T-helper 2 cell treated with Interferon-gamma antibody and Interleukin-4, amounts not matched to agents 5 μg/mL and 100 μg/mL, for 36 hours (primary cell): ENCODE measurements around the gene DDX60.

Experiments
- DNase-seq: peaks from one replicate; pipeline ENCODE4 v3.0.0; 2021; ENCODE audit warnings: low spot score
- H3K27ac Mint-ChIP-seq: one replicate; pipeline ENCODE4 v1.8.0; 2021; ENCODE audit warnings: mild to moderate bottlenecking, mixed read lengths
- H3K27me3 Mint-ChIP-seq: one replicate; pipeline ENCODE4 v1.8.0; 2021; ENCODE audit warnings: low read depth, mixed read lengths
- H3K36me3 Mint-ChIP-seq: one replicate; pipeline ENCODE4 v1.8.0; 2021; ENCODE audit warnings: low read depth, mixed read lengths
- H3K4me1 Mint-ChIP-seq: one replicate; pipeline ENCODE4 v1.8.0; 2021; ENCODE audit warnings: low read depth, mixed read lengths
- H3K4me3 Mint-ChIP-seq: one replicate; pipeline ENCODE4 v1.8.0; 2022; ENCODE audit warnings: mild to moderate bottlenecking, moderate library complexity, mixed read lengths
- H3K9me3 Mint-ChIP-seq: one replicate; pipeline ENCODE4 v1.8.0; 2021; ENCODE audit warnings: mixed read lengths

Gene DDX60

DNA sequence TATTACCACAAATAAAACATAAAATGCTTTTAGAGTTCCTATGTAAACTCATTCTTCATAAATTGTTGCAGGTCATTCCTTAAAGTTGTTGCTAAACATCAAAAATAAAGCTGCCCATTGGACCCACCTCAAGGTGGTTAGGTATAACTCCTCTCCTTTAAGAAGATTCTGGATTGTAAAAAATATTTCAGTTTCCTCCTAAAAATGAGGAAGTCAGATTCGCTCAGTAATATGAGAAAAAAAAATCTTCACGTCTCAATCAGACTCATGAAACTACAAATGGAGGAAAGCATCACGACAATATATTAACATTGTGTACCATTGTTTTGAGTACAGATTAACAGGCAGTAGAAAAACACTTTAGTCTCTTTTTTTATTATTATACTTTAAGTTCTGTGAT is 105.9 kb downstream of the DDX60 start:
- DNase-seq = no peak
- H3K9me3 Mint-ChIP-seq = peaks cover 19% of the 10 kb centered on the region
- no peak overlapping the region for H3K27ac Mint-ChIP-seq
- peaks cover 24% of the 10 kb centered on the region for H3K36me3 Mint-ChIP-seq
- H3K4me1 Mint-ChIP-seq = no peaks in the 10 kb centered on the region
- no peak overlapping the region for H3K4me3 Mint-ChIP-seq
- H3K27me3 Mint-ChIP-seq = no peaks in the 10 kb centered on the region

GRCh38 chr4:168208957-168209614 is 109.5 kb downstream of the DDX60 start:
- Mint-ChIP-seq H3K27ac (no peak overlapping the region), H3K36me3 (peaks cover 9% of the 10 kb centered on the region), H3K4me1 (no peaks in the 10 kb centered on the region), H3K27me3 (no peaks in the 10 kb centered on the region), H3K4me3 (no peak overlapping the region), H3K9me3 (peaks cover 31% of the 10 kb centered on the region)
- no peak for DNase-seq

DNA sequence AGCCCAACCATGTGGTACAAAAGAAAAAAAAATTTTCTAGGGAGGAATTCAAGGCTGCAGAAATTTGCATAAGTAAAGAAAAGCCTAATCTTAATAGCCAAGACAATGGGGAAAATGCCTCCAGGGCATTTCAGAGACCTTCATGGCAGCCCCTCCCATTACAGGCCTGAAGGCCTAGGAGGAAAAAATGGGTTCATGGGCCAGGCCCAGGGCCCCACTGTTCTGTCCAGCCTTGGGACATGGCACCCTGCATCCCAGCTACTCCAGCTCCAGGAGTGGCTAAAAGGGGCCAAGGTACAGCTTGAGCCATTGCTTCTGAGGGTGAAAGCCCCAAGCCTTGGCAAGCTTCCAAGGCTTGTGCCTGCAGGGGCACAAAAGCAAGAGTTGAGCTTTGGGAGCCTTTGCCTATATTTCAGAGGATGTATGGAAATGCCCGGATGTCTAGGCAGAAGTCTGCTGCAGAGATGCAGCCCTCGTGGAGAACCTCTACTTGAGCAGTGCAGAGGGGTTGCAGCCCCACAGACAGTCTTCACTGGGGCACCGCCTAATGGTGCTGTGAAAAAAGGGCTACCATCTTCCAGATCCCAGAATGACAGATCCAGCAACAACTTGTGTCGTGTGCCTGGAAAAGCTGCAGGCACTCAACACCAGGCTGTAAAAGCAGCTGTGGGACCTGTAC is 115.2 kb downstream of the DDX60 start:
- H3K9me3 Mint-ChIP-seq = peaks cover 36% of the 10 kb centered on the region
- no peak overlapping the region for H3K4me3 Mint-ChIP-seq
- no peaks in the 10 kb centered on the region for H3K27me3 Mint-ChIP-seq
- no peak overlapping the region for H3K27ac Mint-ChIP-seq
- no peak for DNase-seq
- peaks cover 5% of the 10 kb centered on the region for H3K36me3 Mint-ChIP-seq
- H3K4me1 Mint-ChIP-seq = peaks cover 2% of the 10 kb centered on the region

DNA sequence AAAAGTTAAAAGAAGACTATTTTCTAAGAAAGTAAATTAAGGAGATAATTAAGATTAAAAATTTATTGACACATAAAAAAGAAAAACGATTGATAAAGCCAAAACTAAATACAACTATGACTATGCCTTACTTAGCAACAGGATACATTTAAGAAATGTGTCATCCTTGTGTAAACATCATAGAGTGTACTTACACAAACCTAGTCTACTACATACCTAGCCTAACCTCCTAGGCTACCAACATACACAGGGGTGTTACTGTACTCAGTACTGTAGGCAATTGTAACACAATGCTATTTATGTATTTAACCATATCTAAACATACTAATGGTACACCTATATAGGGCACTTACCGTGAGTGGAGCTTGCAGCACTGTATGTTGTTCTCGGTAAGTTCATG is 117.9 kb downstream of the DDX60 start:
- no peak for DNase-seq
- Mint-ChIP-seq H3K9me3 (peaks cover 33% of the 10 kb centered on the region), H3K27ac (no peak overlapping the region), H3K4me1 (peaks cover 2% of the 10 kb centered on the region), H3K36me3 (peaks cover 5% of the 10 kb centered on the region), H3K4me3 (no peak overlapping the region), H3K27me3 (no peaks in the 10 kb centered on the region)

- Mint-ChIP-seq H3K4me1 (peaks cover 2% of the 10 kb centered on the region), H3K9me3 (peaks cover 22% of the 10 kb centered on the region), H3K4me3 (no peak overlapping the region), H3K27ac (no peak overlapping the region), H3K36me3 (peaks cover 5% of the 10 kb centered on the region), H3K27me3 (no peaks in the 10 kb centered on the region)
- DNase-seq = no peak
These were observed 119.1 kb downstream of the DDX60 start for GRCh38 chr4:168199260-168199957.

DNA sequence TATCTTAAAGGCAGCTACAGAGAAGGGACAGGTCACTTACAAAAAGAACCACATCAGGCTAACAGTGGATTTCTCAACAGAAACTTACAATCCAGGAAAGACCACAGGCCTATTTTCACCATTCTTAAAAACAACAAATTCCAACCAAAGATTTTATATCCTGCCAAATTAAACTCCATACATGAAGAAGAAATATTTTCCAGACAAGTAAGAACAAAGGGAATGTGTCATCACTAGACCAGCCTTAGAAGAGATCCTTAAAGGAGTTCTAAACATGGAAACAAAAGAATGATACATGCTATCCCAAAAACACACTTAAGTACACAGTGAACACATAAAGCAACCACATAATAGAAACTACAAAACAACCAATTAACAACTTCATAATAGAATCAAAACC is 120.6 kb downstream of the DDX60 start:
- DNase-seq = no peak
- no peak overlapping the region for H3K4me3 Mint-ChIP-seq
- peaks cover 10% of the 10 kb centered on the region for H3K9me3 Mint-ChIP-seq
- H3K4me1 Mint-ChIP-seq = peaks cover 2% of the 10 kb centered on the region
- no peaks in the 10 kb centered on the region for H3K27me3 Mint-ChIP-seq
- no peak overlapping the region for H3K27ac Mint-ChIP-seq
- H3K36me3 Mint-ChIP-seq = peaks cover 2% of the 10 kb centered on the region

GRCh38 chr4:168188754-168189153 is 129.8 kb downstream of the DDX60 start:
- Mint-ChIP-seq H3K9me3 (no peaks in the 10 kb centered on the region), H3K4me1 (peaks cover 4% of the 10 kb centered on the region), H3K27ac (no peak overlapping the region), H3K36me3 (no peaks in the 10 kb centered on the region), H3K4me3 (no peak overlapping the region), H3K27me3 (peaks cover 10% of the 10 kb centered on the region)
- no peak for DNase-seq

- Mint-ChIP-seq H3K27me3 (no peaks in the 10 kb centered on the region), H3K27ac (no peak overlapping the region), H3K9me3 (no peaks in the 10 kb centered on the region), H3K4me1 (peaks cover 4% of the 10 kb centered on the region), H3K36me3 (no peaks in the 10 kb centered on the region), H3K4me3 (no peak overlapping the region)
- DNase-seq = no peak
These were observed 134.6 kb downstream of the DDX60 start for GRCh38 chr4:168183717-168184571.

GRCh38 chr4:168177546-168178149 is 140.9 kb downstream of the DDX60 start:
- Mint-ChIP-seq H3K4me3 (no peak overlapping the region), H3K27me3 (no peaks in the 10 kb centered on the region), H3K4me1 (no peaks in the 10 kb centered on the region), H3K36me3 (no peaks in the 10 kb centered on the region), H3K9me3 (no peaks in the 10 kb centered on the region), H3K27ac (no peak overlapping the region)
- DNase-seq = no peak

- no peaks in the 10 kb centered on the region for H3K27me3 Mint-ChIP-seq
- DNase-seq = no peak
- H3K4me3 Mint-ChIP-seq = no peak overlapping the region
- H3K9me3 Mint-ChIP-seq = no peaks in the 10 kb centered on the region
- no peaks in the 10 kb centered on the region for H3K4me1 Mint-ChIP-seq
- no peaks in the 10 kb centered on the region for H3K36me3 Mint-ChIP-seq
- H3K27ac Mint-ChIP-seq = no peak overlapping the region
These were observed 144.2 kb downstream of the DDX60 start for GRCh38 chr4:168174308-168174707.

DNA sequence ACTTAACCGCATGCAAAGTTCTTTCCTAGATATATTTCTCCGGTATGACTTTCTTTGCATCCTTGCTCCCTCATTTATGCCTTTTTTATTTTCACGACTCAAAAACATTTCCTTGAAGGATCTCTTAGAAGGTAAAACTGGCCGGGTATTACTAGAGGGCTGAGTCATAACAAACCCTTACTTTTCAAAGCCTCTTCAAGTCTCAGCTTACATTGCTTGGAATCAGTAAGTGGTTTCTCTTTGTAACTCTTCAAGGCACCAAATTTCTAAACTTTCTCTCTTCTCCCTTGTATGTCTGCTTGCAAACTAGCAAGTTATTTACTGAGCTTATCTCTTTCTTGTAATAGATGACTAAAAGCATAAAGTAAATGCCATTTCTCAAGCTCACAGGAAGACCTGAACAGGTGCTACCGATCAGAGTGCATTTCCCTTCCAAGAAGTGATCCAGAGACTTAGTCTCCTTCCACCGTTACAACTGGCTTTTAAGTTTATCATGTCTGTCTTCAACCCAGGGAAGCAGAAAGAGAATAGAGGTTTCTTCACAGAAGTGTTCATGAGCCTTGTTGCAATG is 150.8 kb downstream of the DDX60 start:
- Mint-ChIP-seq H3K27me3 (peaks cover 2% of the 10 kb centered on the region), H3K4me1 (peaks cover 5% of the 10 kb centered on the region), H3K36me3 (no peaks in the 10 kb centered on the region), H3K9me3 (no peaks in the 10 kb centered on the region), H3K4me3 (no peak overlapping the region), H3K27ac (no peak overlapping the region)
- no peak for DNase-seq
